ENCODE data around the gene SLC13A1.

- TF ChIP-seq CTCF (IDR thresholded peaks at IDR 0.05) (no peak), POLR2A (IDR thresholded peaks at IDR 0.05) (no peak), POLR2AphosphoS5 (IDR thresholded peaks at IDR 0.05) (no peak)
Measured at GRCh38 chr7:123155571-123155970, 44.2 kb downstream of the SLC13A1 start.
